ENCODE data around the gene DISP2. TPM values are rescaled to one million over a fixed set of nuclear protein-coding genes. Genes with fewer than 3 reads are reported as not detected.

The DISP2 gene
- total and polyA plus RNA-seq, 2 donors from 2014 or later = 0.04 to 0.69 TPM

DNA sequence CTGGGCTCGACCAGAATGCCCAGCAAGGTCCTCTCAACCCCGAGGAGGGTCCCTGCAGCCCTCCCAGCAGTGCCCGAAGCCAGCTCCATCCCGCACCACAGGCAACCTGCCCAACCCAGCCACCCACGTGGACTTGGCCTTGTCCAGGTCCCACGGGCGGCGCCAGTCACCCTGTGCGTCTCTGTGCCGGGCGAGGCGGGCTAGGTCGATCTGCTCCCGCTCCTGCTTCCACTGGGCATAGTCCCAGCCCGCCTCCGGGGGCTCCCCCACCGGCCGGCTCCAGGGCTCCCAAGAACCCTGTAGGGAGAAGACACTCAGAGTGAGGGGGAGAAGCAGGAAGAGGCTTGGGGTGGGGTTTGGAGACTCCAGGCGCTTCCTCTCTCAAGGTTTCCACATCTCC is 20.4 kb upstream of the DISP2 start:
- H3K36me3 ChIP-seq (ENCODE audit: control insufficient read depth in 2 of 3, insufficient read depth in 3 of 3, low read length in 3 of 3) = no peaks in the 10 kb centered on the region
- peak overlapping the region in 1 of 3 donors; percentile 34 for H3K9ac ChIP-seq (ENCODE audit: low read length in 3 of 3)
- no peak overlapping the region for H3K27ac ChIP-seq (ENCODE audit: low read depth in 2 of 2, low read length in 2 of 2)
- no peak overlapping the region for H3K4me3 ChIP-seq (ENCODE audit: low read length in 3 of 3)
- H3K4me1 ChIP-seq (ENCODE audit: control insufficient read depth in 2 of 3, insufficient read depth in 2 of 3, low read depth in 1 of 3, low read length in 3 of 3) = peaks cover 0 to 46% (median 18%) of the 10 kb centered on the region in 3 donors
- no peak for FAIRE-seq
- DNase-seq = peak in 2 of 5 donors; percentile 62 to 84
- intact Hi-C loops (cut with DNase I) = no loop called here
- no peaks in the 10 kb centered on the region for H3K27me3 ChIP-seq (ENCODE audit: control insufficient read depth, insufficient read depth, low read length)
- TF ChIP-seq, protein P1, sequence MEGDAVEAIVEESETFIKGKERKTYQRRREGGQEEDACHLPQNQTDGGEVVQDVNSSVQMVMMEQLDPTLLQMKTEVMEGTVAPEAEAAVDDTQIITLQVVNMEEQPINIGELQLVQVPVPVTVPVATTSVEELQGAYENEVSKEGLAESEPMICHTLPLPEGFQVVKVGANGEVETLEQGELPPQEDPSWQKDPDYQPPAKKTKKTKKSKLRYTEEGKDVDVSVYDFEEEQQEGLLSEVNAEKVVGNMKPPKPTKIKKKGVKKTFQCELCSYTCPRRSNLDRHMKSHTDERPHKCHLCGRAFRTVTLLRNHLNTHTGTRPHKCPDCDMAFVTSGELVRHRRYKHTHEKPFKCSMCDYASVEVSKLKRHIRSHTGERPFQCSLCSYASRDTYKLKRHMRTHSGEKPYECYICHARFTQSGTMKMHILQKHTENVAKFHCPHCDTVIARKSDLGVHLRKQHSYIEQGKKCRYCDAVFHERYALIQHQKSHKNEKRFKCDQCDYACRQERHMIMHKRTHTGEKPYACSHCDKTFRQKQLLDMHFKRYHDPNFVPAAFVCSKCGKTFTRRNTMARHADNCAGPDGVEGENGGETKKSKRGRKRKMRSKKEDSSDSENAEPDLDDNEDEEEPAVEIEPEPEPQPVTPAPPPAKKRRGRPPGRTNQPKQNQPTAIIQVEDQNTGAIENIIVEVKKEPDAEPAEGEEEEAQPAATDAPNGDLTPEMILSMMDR (IDR thresholded peaks at IDR 0.05; ENCODE audit: borderline replicate concordance, extremely low read depth, insufficient read depth) = no peak
- H3K9me3 ChIP-seq (ENCODE audit: control insufficient read depth in 2 of 3, insufficient read depth in 1 of 3, low read length in 3 of 3) = no peaks in the 10 kb centered on the region

DNA sequence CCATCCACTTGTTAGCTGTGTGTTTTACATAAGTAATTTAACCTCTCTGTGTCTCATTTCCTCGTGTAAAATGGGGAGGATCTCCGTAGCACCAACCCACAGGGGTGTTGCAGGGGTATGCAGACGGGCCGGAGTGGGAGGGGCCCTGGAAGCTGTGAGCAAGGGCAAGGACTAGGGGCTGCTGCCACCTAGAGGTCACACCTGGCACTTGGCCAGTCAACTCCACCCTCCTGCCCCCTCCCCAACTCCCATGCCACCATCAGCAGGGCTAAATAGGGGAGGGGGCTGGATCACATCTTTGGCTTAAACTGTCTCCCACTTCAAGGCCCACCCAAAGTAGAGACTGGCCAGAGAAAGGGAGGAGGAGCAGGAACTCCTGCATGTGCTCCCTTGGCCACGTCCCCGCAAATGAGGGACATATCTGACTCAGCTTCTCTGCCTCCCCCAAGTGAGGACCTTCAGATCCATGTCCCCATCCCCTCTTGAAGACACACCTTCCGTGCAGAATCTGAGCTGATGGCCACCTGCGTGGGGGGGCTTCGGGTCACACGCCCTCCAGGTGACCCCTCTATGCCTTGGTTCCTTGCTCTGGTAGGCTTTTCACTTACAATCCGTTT is 19.9 kb upstream of the DISP2 start:
- Histone ChIP-seq H3K9me3 (ENCODE audit: control insufficient read depth in 2 of 3, insufficient read depth in 1 of 3, low read length in 3 of 3) (no peaks in the 10 kb centered on the region), H3K9ac (ENCODE audit: low read length in 3 of 3) (peak overlapping the region in 1 of 3 donors; percentile 34), H3K27me3 (ENCODE audit: control insufficient read depth, insufficient read depth, low read length) (no peaks in the 10 kb centered on the region), H3K4me3 (ENCODE audit: low read length in 3 of 3) (no peak overlapping the region), H3K36me3 (ENCODE audit: control insufficient read depth in 2 of 3, insufficient read depth in 3 of 3, low read length in 3 of 3) (no peaks in the 10 kb centered on the region), H3K27ac (ENCODE audit: low read depth in 2 of 2, low read length in 2 of 2) (peak overlapping the region in 1 of 2 donors; percentile 32), H3K4me1 (ENCODE audit: control insufficient read depth in 2 of 3, insufficient read depth in 2 of 3, low read depth in 1 of 3, low read length in 3 of 3) (peaks cover 0 to 46% (median 18%) of the 10 kb centered on the region in 3 donors)
- DNase-seq = peak; percentile 77 to 89 (median 86)
- no peak for FAIRE-seq
- intact Hi-C loops (cut with DNase I) = no loop called here
- TF ChIP-seq, protein P1 (IDR thresholded peaks at IDR 0.05; ENCODE audit: borderline replicate concordance, extremely low read depth, insufficient read depth) = peak; percentile 67

DNA sequence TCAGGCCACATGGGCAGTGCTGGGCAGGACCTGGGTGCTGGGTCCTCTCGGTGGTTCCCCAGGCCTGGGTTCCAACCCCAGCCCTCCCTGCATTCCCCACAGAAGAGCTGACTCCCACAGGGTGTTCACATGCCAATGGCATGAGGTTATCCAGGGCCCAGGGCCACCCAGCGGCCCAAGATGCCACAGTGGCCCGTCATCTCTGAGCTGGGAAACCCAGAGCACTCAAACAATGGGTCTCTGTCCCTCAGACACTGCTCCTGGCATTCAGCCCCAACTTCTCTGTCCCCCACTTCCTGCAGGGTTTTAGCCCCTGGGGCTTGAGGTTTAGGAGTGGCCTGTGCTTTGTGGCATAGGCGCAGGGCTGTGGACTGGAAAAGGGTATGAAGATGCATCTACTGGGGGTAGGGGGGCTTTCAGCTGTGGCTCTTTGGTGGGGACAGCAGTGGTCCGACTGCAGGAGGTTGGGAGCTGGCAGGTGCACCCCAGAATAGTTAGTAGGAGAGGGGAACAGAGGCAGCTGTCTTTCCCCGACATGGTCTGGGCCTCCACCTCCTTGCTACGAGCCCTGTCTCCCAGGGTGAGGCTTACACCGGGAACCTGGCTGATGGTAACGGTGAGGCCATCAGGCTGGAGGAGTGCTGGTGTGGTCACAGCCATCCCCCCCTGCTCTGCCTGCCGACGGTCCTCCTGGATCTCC is 18.9 kb upstream of the DISP2 start:
- no peak for FAIRE-seq

More for the DNA sequence above, 18.9 kb upstream of the DISP2 start:
- peak overlapping the region in 1 of 3 donors; percentile 77 for H3K9ac ChIP-seq (ENCODE audit: low read length in 3 of 3)
- TF ChIP-seq, protein P1 (IDR thresholded peaks at IDR 0.05; ENCODE audit: borderline replicate concordance, extremely low read depth, insufficient read depth) = no peak
- DNase-seq = peak in 2 of 5 donors; percentile 20 to 81
- H3K4me1 ChIP-seq (ENCODE audit: control insufficient read depth in 2 of 3, insufficient read depth in 2 of 3, low read depth in 1 of 3, low read length in 3 of 3) = peaks cover 0 to 41% (median 18%) of the 10 kb centered on the region in 3 donors
- intact Hi-C loops (cut with DNase I) = no loop called here
- no peaks in the 10 kb centered on the region for H3K27me3 ChIP-seq (ENCODE audit: control insufficient read depth, insufficient read depth, low read length)
- peak overlapping the region; percentile 89 to 96 for H3K27ac ChIP-seq (ENCODE audit: low read depth in 2 of 2, low read length in 2 of 2)
- no peaks in the 10 kb centered on the region for H3K9me3 ChIP-seq (ENCODE audit: control insufficient read depth in 2 of 3, insufficient read depth in 1 of 3, low read length in 3 of 3)
- no peaks in the 10 kb centered on the region for H3K36me3 ChIP-seq (ENCODE audit: control insufficient read depth in 2 of 3, insufficient read depth in 3 of 3, low read length in 3 of 3)
- no peak overlapping the region for H3K4me3 ChIP-seq (ENCODE audit: low read length in 3 of 3)
